Ovary (tissue), 3 donors: ENCODE data around the gene VWA3B.

Experiments
- CTCF ChIP-seq, 3 donors: fragments of 450-650 bp in 2 of 3; fragments of 200-600 bp in 1 of 3; IDR thresholded peaks; one replicate each; pipeline versions ENCODE4 v1.5.1 to v1.8.0; 2016 to 2022; ENCODE audit warnings: antibody characterized with exemption in 3 of 3, mild to moderate bottlenecking in 1 of 3
- POLR2A ChIP-seq: fragments of 450-650 bp; IDR thresholded peaks from one replicate; pipeline ENCODE4 v1.6.1; 2017; ENCODE audit warnings: antibody characterized with exemption, mild to moderate bottlenecking, moderate library complexity
- donor health status: DM: no; HTN: no; CAD: no.

- TF ChIP-seq CTCF (IDR thresholded peaks at IDR 0.05): no peak
- no peak for TF ChIP-seq POLR2A
These were observed 39.1 kb downstream of the VWA3B start for GRCh38 chr2:98126061-98126460.
